Measurements from ENCODE around the gene BSN. TPM values are rescaled to one million over a fixed set of nuclear protein-coding genes. Genes with fewer than 3 reads are reported as not detected.

The BSN gene
- total RNA-seq, 1 donor from 2014 or later: 0.67 TPM

- H3K36me3 Mint-ChIP-seq: no peaks in the 10 kb centered on the region
- TF ChIP-seq CTCF (IDR thresholded peaks at IDR 0.05; ENCODE audit: unreplicated experiment): no peak
- peaks cover 3% of the 10 kb centered on the region for H3K27me3 Mint-ChIP-seq (ENCODE audit: low read depth)
- no peak for DNase-seq (ENCODE audit: low spot score in 2 of 2, unreplicated experiment in 2 of 2)
- no peaks in the 10 kb centered on the region for H3K4me1 Mint-ChIP-seq
- no peak overlapping the region for H3K27ac Mint-ChIP-seq
- H3K4me3 Mint-ChIP-seq: no peak overlapping the region
- no peaks in the 10 kb centered on the region for H3K9me3 Mint-ChIP-seq
Observed at GRCh38 chr3:49655731-49656285, 101.5 kb downstream of the BSN start.

GRCh38 chr3:49656541-49657112 lies 102.3 kb downstream of the BSN start:
- Mint-ChIP-seq H3K27ac (no peak overlapping the region), H3K4me1 (no peaks in the 10 kb centered on the region), H3K9me3 (no peaks in the 10 kb centered on the region), H3K36me3 (no peaks in the 10 kb centered on the region), H3K27me3 (ENCODE audit: low read depth) (peaks cover 3% of the 10 kb centered on the region), H3K4me3 (no peak overlapping the region)
- TF ChIP-seq CTCF (IDR thresholded peaks at IDR 0.05; ENCODE audit: unreplicated experiment): no peak
- no peak for DNase-seq (ENCODE audit: low spot score in 2 of 2, unreplicated experiment in 2 of 2)

DNA sequence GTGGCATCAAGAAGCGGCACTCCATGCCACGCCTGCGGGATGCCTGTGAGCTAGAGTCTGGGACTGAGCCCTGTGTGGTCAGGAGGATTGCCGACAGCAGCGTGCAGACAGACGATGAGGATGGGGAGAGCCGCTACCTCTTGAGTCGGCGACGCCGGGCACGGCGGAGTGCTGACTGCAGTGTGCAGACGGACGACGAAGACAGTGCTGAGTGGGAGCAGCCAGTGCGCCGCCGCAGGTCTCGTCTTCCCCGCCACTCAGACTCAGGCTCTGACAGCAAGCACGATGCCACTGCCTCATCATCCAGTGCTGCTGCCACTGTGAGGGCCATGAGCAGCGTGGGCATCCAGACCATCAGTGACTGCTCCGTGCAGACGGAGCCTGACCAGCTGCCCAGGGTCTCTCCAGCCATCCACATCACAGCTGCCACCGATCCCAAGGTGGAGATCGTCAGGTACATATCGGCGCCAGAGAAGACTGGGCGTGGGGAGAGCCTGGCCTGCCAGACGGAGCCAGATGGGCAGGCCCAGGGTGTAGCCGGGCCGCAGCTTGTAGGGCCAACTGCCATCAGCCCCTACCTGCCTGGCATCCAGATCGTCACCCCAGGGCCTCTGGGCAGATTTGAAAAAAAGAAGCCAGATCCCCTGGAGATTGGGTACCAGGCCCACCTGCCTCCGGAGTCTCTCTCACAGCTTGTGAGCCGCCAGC lies 103.1 kb downstream of the BSN start:
- no peak overlapping the region for H3K4me3 Mint-ChIP-seq
- no peak overlapping the region for H3K27ac Mint-ChIP-seq
- no peak for DNase-seq (ENCODE audit: low spot score in 2 of 2, unreplicated experiment in 2 of 2)
- H3K4me1 Mint-ChIP-seq: no peaks in the 10 kb centered on the region
- H3K9me3 Mint-ChIP-seq: no peaks in the 10 kb centered on the region
- H3K27me3 Mint-ChIP-seq (ENCODE audit: low read depth): peaks cover 3% of the 10 kb centered on the region
- no peak for TF ChIP-seq CTCF (IDR thresholded peaks at IDR 0.05; ENCODE audit: unreplicated experiment)
- H3K36me3 Mint-ChIP-seq: no peaks in the 10 kb centered on the region

DNA sequence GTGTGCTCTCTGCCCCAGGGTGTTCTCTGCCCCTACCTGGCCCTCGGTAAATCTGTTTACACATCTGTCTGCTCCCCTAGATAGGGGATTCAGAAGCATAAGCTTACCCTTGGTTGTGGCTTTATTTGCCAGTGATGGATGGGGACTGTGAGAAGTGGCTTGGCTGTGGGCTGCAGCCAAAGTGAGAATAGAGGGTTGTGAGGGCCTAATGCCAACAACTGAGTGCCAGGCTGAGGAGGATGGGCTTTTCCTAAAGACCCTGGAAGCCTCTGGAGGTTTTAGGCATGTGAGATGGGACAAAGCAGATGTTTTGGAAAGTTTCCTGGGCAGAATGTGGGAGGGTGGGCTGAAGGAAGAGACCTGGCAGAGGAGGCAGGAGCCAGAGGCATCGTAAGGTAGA lies 104.4 kb downstream of the BSN start:
- Mint-ChIP-seq H3K4me3 (no peak overlapping the region), H3K9me3 (no peaks in the 10 kb centered on the region)
- DNase-seq (ENCODE audit: low spot score in 2 of 2, unreplicated experiment in 2 of 2): no peak

GRCh38 chr3:49659756-49660155 lies 105.5 kb downstream of the BSN start:
- H3K4me1 Mint-ChIP-seq: no peaks in the 10 kb centered on the region
- no peak overlapping the region for H3K27ac Mint-ChIP-seq
- H3K27me3 Mint-ChIP-seq (ENCODE audit: low read depth): peaks cover 3% of the 10 kb centered on the region
- DNase-seq (ENCODE audit: low spot score in 2 of 2, unreplicated experiment in 2 of 2): no peak
- no peaks in the 10 kb centered on the region for H3K9me3 Mint-ChIP-seq
- no peaks in the 10 kb centered on the region for H3K36me3 Mint-ChIP-seq
- H3K4me3 Mint-ChIP-seq: no peak overlapping the region
- TF ChIP-seq CTCF (IDR thresholded peaks at IDR 0.05; ENCODE audit: unreplicated experiment): no peak

More for the DNA sequence above, 104.4 kb downstream of the BSN start:
- peaks cover 3% of the 10 kb centered on the region for H3K27me3 Mint-ChIP-seq (ENCODE audit: low read depth)
- no peak for TF ChIP-seq CTCF (IDR thresholded peaks at IDR 0.05; ENCODE audit: unreplicated experiment)
- no peaks in the 10 kb centered on the region for H3K36me3 Mint-ChIP-seq
- H3K4me1 Mint-ChIP-seq: no peaks in the 10 kb centered on the region
- no peak overlapping the region for H3K27ac Mint-ChIP-seq
